Measurements from ENCODE around the gene LOXL3. TPM values are rescaled to one million over a fixed set of nuclear protein-coding genes. Genes with fewer than 3 reads are reported as not detected.

Gene LOXL3
- total RNA-seq, 2 experiments from 2014 or later: 0.25 TPM; not detected in 1

GRCh38 chr2:74582184-74582583 lies 28.4 kb upstream of the LOXL3 start:
- no peak for ATAC-seq (ENCODE audit: poor library complexity)

GRCh38 chr2:74581463-74581862 lies 27.7 kb upstream of the LOXL3 start:
- Mint-ChIP-seq H3K27ac (no peak overlapping the region), H3K27me3 (peaks cover 11% of the 10 kb centered on the region), H3K4me1 (ENCODE audit: low read depth) (peaks cover 13% of the 10 kb centered on the region), H3K9me3 (no peaks in the 10 kb centered on the region), H3K4me3 (no peak overlapping the region), H3K36me3 (ENCODE audit: low read depth) (no peaks in the 10 kb centered on the region)
- H3K4me1 ChIP-seq (ENCODE audit: insufficient read depth, low read length): peaks cover 5% of the 10 kb centered on the region
- no peaks in the 10 kb centered on the region for H3K27me3 ChIP-seq (ENCODE audit: control insufficient read depth in 1 of 2, insufficient read depth in 2 of 2, low read length in 2 of 2)
- H3K27ac ChIP-seq (ENCODE audit: low read depth in 1 of 2, low read length in 2 of 2): no peak overlapping the region
- ATAC-seq (ENCODE audit: poor library complexity) (no peak), DNase-seq (no peak)
- no peaks in the 10 kb centered on the region for H3K36me3 ChIP-seq (ENCODE audit: insufficient read depth, low read length)
- intact Hi-C loops (cut with DNase I, micrococcal nuclease): loop anchor here in 1 of 2 experiments (10.0 kb wide), 1 partner anchor 757 kb away; the partner anchor contains the start of gene STAMBP
- CTCF ChIA-PET: no interaction called here
- no peak for TF ChIP-seq CTCF (IDR thresholded peaks at IDR 0.05)
- POLR2A ChIA-PET: no interaction called here
- H3K4me3 ChIP-seq (ENCODE audit: low read length): no peak overlapping the region
- H3K9me3 ChIP-seq (ENCODE audit: control insufficient read depth in 1 of 2, insufficient read depth in 1 of 2, low read length in 2 of 2): no peaks in the 10 kb centered on the region

More at GRCh38 chr2:74582184-74582583, 28.4 kb upstream of the LOXL3 start:
- intact Hi-C loops (cut with DNase I, micrococcal nuclease): loop anchor here in 1 of 2 experiments (10.0 kb wide), 1 partner anchor 757 kb away; the partner anchor contains the start of gene STAMBP
- Histone ChIP-seq H3K9me3 (ENCODE audit: control insufficient read depth in 1 of 2, insufficient read depth in 1 of 2, low read length in 2 of 2) (no peaks in the 10 kb centered on the region), H3K36me3 (ENCODE audit: insufficient read depth, low read length) (no peaks in the 10 kb centered on the region), H3K4me3 (ENCODE audit: low read length) (no peak overlapping the region), H3K27me3 (ENCODE audit: control insufficient read depth in 1 of 2, insufficient read depth in 2 of 2, low read length in 2 of 2) (no peaks in the 10 kb centered on the region), H3K4me1 (ENCODE audit: insufficient read depth, low read length) (peaks cover 5% of the 10 kb centered on the region), H3K27ac (ENCODE audit: low read depth in 1 of 2, low read length in 2 of 2) (no peak overlapping the region)
- DNase-seq: no peak
- no peaks in the 10 kb centered on the region for H3K9me3 Mint-ChIP-seq
- POLR2A ChIA-PET: no interaction called here
- H3K36me3 Mint-ChIP-seq (ENCODE audit: low read depth): no peaks in the 10 kb centered on the region
- H3K27ac Mint-ChIP-seq: no peak overlapping the region
- TF ChIP-seq CTCF (IDR thresholded peaks at IDR 0.05): no peak
- CTCF ChIA-PET: no interaction called here
- no peak overlapping the region for H3K4me3 Mint-ChIP-seq
- H3K27me3 Mint-ChIP-seq: peaks cover 11% of the 10 kb centered on the region
- H3K4me1 Mint-ChIP-seq (ENCODE audit: low read depth): peaks cover 13% of the 10 kb centered on the region

- intact Hi-C loops (cut with DNase I, micrococcal nuclease): no loop called here
Observed at GRCh38 chr2:74578408-74578807, 24.7 kb upstream of the LOXL3 start.

More at GRCh38 chr2:74578408-74578807, 24.7 kb upstream of the LOXL3 start:
- ATAC-seq (ENCODE audit: poor library complexity) (no peak), DNase-seq (no peak)
- H3K4me3 Mint-ChIP-seq: no peak overlapping the region
- Histone ChIP-seq H3K27me3 (ENCODE audit: control insufficient read depth in 1 of 2, insufficient read depth in 2 of 2, low read length in 2 of 2) (no peaks in the 10 kb centered on the region), H3K36me3 (ENCODE audit: insufficient read depth, low read length) (no peaks in the 10 kb centered on the region), H3K9me3 (ENCODE audit: control insufficient read depth in 1 of 2, insufficient read depth in 1 of 2, low read length in 2 of 2) (no peaks in the 10 kb centered on the region), H3K27ac (ENCODE audit: low read depth in 1 of 2, low read length in 2 of 2) (no peak overlapping the region), H3K4me3 (ENCODE audit: low read length) (no peak overlapping the region), H3K4me1 (ENCODE audit: insufficient read depth, low read length) (peaks cover 3% of the 10 kb centered on the region)
- H3K27me3 Mint-ChIP-seq: peaks cover 11% of the 10 kb centered on the region
- POLR2A ChIA-PET: no interaction called here
- H3K36me3 Mint-ChIP-seq (ENCODE audit: low read depth): no peaks in the 10 kb centered on the region
- CTCF ChIA-PET: no interaction called here
- TF ChIP-seq CTCF (IDR thresholded peaks at IDR 0.05): no peak
- H3K9me3 Mint-ChIP-seq: no peaks in the 10 kb centered on the region
- H3K27ac Mint-ChIP-seq: no peak overlapping the region
- peaks cover 19% of the 10 kb centered on the region for H3K4me1 Mint-ChIP-seq (ENCODE audit: low read depth)

All from CD4-positive, alpha-beta T cell (primary cell).